GM18858 (cell line): ENCODE results near the gene SEMA3A.

ENCODE experiments used
- ATAC-seq: cut with Tn5 transposase; IDR thresholded peaks from one replicate; pipeline ENCODE4 v1.9.1; 2021; ENCODE audit not compliant: unreplicated experiment

The SEMA3A gene

GRCh38 chr7:84022684-84023308, 171.8 kb downstream of the SEMA3A start:
- ATAC-seq, result no peak

- ATAC-seq, result no peak
These were observed 172.6 kb downstream of the SEMA3A start for GRCh38 chr7:84022009-84022408.

DNA sequence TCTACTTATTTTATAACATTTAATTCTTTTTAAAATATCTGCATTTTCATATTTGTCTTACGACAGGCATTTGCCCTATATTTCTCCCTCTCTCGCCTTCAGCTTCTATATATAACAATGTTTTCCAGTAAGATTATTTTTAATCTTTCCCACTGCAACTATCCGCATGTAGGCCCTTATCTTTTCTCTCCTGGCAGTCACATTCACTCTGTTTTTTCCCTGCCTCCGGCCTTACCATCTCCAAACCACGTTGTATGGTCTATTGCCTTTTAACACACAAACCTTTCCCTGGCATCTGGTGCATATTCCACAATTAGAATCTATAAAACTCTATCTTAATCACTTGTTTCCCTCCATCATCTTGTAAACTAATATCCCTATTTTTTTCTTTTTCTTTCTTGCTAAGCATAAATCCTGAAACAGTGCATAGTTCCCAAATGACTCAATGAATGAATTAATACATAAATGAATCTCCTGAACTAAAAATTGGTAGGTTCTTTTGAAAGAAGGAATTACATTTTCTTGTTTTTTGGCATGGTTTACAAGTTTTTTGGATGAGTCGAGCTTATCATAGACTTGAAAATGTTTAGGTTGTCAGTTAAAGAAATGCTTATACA, 173.2 kb downstream of the SEMA3A start:
- no peak for ATAC-seq

DNA sequence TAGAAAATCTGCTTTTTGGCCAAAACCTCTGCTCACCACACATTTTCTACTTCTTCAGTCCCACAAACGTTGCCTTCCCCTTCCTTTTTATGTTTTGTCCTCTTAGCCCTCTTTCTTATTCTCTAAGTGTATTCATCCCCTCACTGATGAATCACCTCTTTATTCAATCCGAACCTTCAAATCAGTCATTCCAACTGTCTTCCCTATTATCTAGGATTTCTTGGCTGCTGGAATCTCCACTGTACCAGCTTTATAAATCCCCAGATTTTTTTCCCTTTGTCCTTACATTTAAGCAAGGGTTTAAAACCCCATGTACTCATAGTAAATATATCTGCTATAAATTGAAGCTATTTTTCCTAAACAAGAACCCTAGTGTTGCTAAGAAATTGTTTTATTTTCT, 176.9 kb downstream of the SEMA3A start:
- no peak for ATAC-seq

GRCh38 chr7:84013616-84014240, 180.9 kb downstream of the SEMA3A start:
- ATAC-seq, result no peak

DNA sequence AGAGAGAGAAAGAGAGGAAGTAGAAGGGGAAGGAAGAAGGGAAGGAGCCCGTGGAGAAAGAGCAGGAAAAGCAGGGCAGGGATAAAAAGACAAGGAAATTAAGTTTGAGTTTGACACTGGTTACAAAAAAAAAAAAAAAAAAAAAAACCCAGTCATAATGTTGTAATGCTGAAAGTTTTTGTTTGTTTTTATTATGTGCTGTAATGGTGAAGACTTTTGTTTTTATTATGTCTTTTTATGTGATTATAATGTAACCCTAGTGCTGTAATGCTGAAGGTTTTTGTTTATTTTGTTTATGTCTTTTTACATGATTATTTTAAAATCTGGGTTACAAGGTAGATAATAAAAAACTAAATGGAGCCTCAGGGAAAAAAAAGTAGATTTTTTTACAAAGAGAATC, 184.8 kb downstream of the SEMA3A start:
- ATAC-seq, result no peak

DNA sequence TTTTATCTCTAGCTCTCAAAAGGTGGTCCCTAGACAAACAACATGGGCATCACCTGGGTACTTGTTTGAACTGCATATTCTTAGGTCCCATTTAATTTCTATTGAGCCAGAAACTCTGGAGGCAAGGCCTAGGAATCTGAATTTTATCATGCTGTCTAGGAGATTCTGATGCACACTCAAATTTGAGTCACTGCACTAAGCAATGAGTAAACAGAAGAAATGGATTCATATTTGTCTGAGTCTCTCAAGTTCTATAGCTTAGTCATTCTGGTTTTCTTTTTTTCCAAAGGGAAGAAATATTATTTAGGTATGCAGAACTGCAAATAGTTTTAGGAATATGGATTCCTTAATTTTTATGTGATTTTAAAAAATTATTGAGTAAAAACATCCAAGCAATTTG, 185.5 kb downstream of the SEMA3A start:
- ATAC-seq, result no peak

GRCh38 chr7:84003191-84003590, 191.4 kb downstream of the SEMA3A start:
- no peak for ATAC-seq

- ATAC-seq, result no peak
These were observed 192.2 kb downstream of the SEMA3A start for GRCh38 chr7:84002348-84002747.

DNA sequence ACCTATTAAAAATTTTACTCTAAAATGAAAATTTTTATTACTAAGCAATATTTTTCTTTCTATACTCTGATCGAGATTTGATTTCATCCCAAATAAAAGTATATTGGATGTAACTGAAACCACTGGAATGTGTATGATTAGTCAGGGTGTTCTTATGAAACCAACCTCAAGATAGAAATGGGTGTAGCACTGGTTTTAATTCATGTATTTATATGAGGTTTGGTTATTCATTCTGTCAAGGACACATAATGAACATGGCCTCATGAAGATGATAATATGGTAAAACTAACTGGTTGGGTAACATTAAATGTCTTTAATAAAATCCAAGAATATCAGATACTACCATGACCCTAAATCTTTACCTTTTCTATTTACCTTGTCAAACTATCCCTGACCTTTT, 197.7 kb downstream of the SEMA3A start:
- no peak for ATAC-seq

DNA sequence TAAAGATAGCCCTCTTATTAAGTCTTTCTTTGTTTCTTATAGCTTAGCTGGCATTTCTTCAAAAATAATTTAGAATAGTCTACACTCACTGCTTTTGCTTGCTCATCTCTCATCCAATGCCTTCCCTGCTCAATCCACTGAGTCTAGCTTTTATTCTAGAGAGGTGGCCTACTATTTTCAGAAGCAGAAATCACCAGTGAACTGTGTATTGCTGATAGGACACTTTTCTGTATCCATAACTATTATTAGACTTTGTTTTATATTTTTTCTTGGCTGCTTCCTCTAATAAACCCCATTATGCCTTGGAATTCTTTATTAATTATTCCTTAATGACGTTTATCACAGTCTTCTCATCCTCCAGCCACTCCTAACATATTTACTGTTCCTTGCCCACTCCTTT, 206.8 kb downstream of the SEMA3A start:
- ATAC-seq, result no peak

DNA sequence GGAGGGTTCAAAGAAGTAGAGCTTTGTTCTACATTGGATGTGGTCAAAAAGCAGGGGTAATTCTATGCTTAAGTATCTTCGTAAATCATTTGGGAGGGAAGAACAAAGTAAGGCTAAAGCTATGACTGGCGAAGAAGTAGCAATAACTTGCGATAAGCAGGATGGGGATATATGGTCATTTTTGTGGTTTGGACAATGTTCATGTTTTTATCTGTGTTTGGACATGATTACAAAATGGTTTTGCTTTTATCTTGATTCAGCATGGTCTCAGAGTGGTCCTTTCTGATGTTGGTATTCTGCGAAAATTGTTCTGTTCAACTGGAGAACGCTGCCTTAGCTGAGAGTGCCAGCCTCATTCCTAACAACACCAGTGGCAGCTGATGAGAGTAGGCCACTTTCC, 208.8 kb downstream of the SEMA3A start:
- ATAC-seq, result no peak

DNA sequence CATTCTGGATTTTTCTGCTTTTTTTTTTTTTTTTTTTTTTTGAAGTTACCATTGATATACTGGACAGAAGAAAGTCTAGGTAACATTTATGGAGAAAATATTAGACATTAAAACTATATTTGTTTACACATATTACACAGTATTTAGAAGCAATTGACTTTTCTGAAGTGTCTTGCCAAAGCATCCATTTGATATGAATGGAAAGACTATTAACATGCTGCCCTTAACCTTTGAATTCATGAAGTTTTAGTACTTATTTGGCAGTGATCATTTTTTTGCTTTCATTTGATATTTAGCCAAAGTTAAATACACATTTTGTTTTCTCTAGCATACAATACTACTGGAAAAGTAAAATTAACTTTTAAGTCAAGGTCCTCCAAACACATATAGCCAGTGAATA, 210.0 kb downstream of the SEMA3A start:
- ATAC-seq, result no peak

- ATAC-seq, result no peak
These were observed 210.5 kb downstream of the SEMA3A start for GRCh38 chr7:83984076-83984475.

DNA sequence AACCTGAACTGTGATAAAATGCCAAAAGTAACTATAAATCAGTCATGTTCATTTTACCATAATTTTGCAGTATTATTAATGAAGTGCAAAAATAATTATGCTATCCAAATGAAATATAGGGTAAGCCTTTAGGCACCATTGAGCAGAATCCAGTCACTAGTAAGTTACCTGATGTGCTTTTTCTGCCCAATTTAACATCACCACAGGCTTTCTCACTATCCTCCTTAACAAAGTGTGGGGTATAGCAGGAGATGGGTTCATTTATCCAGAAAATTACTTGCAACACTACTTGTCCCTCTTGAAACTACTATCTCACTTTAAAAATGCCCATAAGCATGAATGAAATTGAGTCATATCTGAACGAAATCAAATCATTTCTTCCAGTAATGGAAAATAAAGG, 211.0 kb downstream of the SEMA3A start:
- no peak for ATAC-seq

DNA sequence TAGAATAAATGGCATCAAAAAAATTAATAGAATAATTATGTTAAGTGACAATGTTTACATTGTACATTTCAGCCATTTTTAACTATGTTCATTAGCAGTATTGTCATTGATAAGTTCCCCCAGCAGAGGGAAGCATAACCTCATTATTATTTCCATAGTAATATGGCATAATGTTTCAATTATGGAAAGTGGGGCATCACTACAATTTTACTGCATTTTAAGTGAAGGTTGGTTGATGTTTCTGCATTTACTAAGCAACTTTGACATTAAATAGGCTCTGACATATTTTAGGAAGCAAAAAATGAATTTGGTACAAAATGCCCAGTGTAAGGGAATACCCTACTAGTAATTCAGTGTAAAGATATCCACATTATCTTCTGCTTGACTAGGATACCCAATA, 218.3 kb downstream of the SEMA3A start:
- peak; percentile 83 for ATAC-seq

DNA sequence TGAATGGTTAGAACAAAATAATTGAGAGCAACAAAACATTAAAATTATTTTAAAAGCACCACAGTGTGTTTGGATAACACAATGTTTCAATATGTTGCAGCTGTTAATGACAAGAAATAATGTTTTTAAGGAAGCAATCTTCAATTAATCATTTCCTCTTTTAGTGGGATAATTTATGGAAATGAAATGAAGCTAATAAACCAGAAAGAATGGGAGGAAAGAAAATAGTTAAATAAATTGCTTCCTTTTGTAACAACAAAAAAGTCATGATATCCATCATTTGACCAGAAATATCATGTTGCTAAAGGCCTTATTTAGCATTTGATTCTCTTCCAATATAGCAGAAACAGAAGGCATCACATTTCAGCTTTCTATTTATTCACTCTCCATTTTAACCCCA, 224.5 kb downstream of the SEMA3A start:
- ATAC-seq, result no peak

DNA sequence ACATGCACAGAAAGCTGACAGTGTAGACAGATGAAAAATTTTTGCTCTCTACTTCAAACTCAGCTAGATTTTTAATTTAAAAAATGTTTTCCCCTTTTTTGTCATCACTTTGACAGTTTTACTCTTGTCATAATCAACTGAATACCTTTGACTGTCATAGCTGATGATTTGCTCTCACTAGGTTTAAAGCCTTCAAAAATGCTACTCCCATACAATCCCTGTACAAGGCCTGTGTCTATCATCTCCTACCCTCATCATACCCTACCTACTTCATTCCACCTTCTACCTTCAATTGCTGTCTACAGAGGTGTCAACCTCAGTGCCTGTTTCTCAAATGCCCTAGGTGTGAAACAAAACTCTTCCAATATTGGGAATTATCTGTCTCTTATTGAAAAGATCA, 230.3 kb downstream of the SEMA3A start:
- ATAC-seq, result no peak

DNA sequence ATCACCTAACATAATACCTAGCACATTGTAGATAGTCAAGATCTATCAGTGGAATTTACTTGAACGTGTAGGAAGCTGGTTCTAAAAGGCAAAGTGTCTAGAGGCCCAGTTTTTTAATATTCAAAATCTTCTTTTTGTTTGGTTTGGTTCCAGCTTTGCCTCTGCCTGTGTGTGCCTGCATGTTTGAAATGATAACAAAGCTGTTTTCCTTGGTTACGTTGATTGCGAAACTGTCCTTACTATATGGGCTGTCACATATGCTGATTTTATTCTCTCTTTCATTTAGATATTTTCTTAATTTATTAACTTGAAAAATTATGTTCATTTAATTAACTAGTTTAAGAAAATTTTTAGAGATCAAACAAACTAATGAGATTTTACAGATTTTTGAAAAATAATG, 237.3 kb downstream of the SEMA3A start:
- ATAC-seq, result no peak

GRCh38 chr7:83956104-83956503, 238.5 kb downstream of the SEMA3A start:
- no peak for ATAC-seq

GRCh38 chr7:83952236-83952635, 242.4 kb downstream of the SEMA3A start:
- no peak for ATAC-seq

DNA sequence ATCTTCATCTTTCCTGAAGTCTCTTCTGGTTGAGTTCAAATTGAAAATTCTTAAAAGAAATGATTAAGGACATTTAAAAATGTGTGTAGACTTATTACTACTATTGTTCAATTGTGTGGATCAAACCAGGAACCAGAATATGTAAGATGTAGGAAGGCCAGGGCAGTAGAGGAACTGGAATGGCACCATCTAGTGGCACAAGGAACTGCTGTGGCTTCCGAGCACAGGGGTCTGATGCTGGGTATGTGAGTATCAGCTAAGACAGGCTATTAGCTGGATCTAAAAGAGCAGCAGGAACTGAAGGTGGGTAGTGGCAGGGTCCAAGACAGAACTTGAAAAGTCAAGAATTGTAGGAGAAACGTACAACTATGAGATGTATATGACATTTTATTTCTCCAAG, 247.3 kb downstream of the SEMA3A start:
- peak; percentile 91 for ATAC-seq

DNA sequence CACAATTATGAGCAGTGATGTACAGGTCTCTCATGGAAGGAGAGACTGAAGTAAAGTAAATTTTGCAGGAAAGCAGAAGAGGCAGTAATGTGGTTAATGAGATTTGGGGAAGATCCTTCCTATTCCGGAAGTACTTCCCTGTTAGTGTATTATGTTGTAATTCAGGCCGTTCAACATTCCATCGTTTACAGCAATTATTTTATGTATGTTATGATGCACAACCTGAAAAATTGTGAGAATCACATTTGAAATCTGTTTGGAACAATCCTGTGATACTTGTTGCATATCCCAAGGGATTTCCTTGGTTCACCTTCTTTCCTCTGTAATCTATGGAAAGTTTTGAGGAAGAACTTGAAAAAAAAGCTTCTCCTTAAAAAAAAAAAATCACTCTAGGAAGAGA, 247.8 kb downstream of the SEMA3A start:
- no peak for ATAC-seq
